ENCODE measurements around the gene PCNX2.

Gene PCNX2

GRCh38 chr1:232950197-232951176 lies 345.0 kb downstream of the PCNX2 start, which contains the start of gene NTPCR:
Gene NTPCR (plus strand): TSS chr1:232950611. CDS start chr1:232950711, 100 bp downstream.
- DNase-seq = peak; percentile 97 to 98

- DNase-seq = no peak
Observed at GRCh38 chr1:232949636-232950196, 345.8 kb downstream of the PCNX2 start.

GRCh38 chr1:232944347-232944746 lies 351.2 kb downstream of the PCNX2 start:
- no peak for DNase-seq

GRCh38 chr1:232943679-232944252 lies 351.8 kb downstream of the PCNX2 start:
- peak; percentile 21 to 38 for DNase-seq

GRCh38 chr1:232942413-232943294 lies 352.9 kb downstream of the PCNX2 start:
- DNase-seq = no peak

- DNase-seq = no peak
Observed at GRCh38 chr1:232940262-232940661, 355.3 kb downstream of the PCNX2 start.

- DNase-seq = no peak
Observed at GRCh38 chr1:232939748-232940147, 355.8 kb downstream of the PCNX2 start.

- DNase-seq = no peak
Observed at GRCh38 chr1:232938926-232939325, 356.6 kb downstream of the PCNX2 start.

GRCh38 chr1:232937741-232938375 lies 357.7 kb downstream of the PCNX2 start:
- no peak for DNase-seq

- no peak for DNase-seq
Observed at GRCh38 chr1:232936941-232937340, 358.6 kb downstream of the PCNX2 start.
